Measurements from ENCODE around the gene ITPR1.

GRCh38 chr3:4825436-4826236, 332.5 kb downstream of the ITPR1 start:
- TF ChIP-seq CTCF (IDR thresholded peaks at IDR 0.05) = no peak
- no peak for TF ChIP-seq POLR2A (IDR thresholded peaks at IDR 0.05)

Measured in esophagus squamous epithelium (tissue), 4 donors.